ENCODE data around the gene JAM3.

GRCh38 chr11:134154441-134154840, 85.6 kb downstream of the JAM3 start:
- TF ChIP-seq YY1 (IDR thresholded peaks at IDR 0.05; ENCODE audit: insufficient read depth, insufficient read length) (no peak), ZNF274 (IDR thresholded peaks at IDR 0.05; ENCODE audit: low read depth, low read length) (no peak)
